HG03064 (cell line): ENCODE measurements around the gene ZNF148.

Experiments used
- ATAC-seq: cut with Tn5 transposase; IDR thresholded peaks from one replicate; pipeline ENCODE4 v1.9.1; 2021; ENCODE audit warnings: low read depth; ENCODE audit not compliant: unreplicated experiment

The ZNF148 gene

DNA sequence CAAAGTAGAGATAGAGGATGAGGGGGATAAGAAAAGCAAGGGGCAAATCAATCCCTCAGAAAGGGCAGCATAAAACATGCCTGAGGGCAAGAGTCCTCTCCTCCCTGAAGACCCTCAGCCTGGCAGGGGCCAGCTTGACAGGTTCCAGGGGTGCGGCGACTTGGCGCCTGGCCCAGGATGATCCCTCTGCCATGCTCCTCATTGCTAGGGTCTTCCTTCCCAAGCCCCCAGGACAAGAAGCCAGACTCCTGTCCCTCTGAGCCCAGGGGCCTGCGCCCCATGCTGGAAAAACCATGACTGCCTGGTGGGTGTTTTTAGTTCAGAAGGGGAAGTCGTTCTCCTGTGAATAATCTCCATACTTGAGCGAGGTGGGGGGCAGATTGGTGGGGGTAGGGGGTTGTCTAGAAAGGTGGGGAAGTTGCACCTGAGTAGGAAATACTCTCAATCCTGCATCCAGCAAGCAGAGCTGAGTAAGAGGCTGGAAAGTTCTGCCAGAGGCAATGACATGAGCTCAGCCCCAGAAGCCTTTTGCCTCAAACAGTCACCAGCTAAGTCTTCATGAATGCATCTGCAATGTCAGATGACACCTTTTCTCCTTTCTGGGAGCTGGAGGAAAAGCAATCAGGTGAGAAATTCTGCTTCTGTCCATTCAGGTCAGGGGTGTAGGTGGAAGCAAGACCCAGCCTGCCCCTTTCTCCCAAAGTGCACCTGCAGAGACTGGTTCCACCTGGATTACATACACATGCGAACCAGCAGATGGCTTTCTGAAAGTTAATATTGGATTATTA is 180.9 kb downstream of the ZNF148 start:
- no peak for ATAC-seq

- ATAC-seq, result no peak
Observed at GRCh38 chr3:125192190-125193035, 182.7 kb downstream of the ZNF148 start.

DNA sequence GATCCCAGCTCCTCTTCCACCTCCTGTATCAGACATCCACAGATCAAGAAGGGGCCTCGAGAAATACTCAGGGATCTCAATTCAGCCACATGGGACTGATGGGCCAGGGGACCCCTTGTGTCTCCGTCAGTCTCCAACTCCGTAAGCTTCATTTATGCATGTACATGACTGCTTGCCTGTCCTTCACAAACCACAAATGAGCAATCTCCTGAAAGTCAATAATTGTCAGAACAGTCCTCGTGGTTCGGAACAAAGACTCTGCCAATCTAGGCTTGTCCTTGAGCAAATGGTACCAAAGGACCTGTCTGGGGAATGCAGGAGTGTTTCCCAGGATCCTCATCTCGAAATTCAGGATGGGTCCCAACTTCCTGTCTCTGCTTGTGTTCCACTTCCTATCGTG is 183.4 kb downstream of the ZNF148 start:
- ATAC-seq, result no peak

DNA sequence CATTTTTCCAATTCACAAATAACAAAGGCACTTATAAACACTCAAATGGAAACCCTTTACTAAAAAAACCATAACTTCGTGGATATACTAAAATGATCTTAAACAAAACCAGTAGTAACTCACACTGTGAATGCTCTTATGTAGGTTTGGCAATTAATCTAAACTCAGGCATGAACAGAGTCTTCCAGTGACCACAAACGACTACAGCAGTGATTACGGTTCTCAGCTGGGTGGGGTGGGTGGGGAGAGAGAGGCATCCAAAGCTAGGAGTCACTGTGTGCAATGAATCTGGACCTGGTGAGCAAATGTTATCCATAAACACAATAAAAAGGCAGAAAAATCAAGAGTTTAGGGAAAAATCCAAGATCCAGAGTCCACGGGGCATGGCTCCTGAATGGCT is 183.9 kb downstream of the ZNF148 start:
- no peak for ATAC-seq

DNA sequence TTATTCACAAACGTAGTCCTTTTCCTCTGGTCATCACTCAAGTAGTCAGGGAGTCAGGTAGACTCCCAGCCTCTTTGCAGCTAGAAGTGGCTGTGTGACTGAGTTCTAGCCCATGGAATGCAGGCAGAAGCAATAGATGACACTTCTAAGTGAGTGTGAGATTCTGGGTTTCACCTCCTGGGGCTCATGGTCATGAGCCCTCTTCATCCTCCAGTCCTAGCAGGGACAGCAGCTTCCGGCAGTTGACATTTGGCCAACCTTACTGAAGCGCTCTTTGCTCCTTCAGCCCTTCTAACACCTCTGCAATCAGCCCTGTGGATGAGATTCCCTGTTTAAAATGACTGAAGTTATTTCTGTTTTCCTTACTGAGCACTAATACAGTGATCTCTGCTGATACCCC is 184.3 kb downstream of the ZNF148 start:
- no peak for ATAC-seq

DNA sequence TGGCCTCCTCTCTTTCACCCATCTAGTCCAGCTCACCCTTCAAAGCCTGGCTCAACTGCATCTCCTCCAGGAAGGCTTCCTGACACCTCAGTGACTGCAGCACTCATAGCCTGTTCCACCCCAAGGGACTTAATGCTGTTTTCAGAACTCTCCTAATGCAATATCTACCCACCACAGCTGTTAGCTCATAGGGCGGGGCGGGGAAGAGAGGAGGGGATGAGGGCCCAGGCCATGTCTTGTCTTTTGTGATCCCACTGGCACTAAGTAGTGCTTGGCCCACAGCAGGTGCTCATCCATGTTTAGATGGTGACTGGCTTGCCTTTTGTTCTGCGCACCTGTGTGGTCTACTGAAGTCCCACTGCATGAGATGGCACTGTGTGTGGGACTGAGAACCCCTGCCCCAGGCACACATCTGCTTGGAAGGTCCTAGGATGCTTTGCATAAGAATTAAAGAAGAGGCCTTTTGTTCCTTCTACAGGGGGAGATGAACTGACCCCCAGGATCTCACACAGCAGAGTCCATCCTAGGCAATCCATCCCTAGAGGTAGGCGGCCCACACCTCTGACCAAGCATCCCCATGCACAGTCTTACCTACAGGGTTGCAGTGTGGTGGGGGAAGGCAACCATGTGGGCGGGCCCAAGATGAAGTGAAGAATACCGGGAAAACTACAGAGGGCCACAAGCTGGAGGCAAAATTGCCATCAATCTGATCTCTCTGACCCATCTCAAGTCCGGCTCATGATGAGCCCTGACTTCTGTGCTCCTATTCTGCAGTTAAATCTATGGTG is 185.6 kb downstream of the ZNF148 start:
- no peak for ATAC-seq

GRCh38 chr3:125188955-125189354 is 186.2 kb downstream of the ZNF148 start:
- ATAC-seq, result no peak

DNA sequence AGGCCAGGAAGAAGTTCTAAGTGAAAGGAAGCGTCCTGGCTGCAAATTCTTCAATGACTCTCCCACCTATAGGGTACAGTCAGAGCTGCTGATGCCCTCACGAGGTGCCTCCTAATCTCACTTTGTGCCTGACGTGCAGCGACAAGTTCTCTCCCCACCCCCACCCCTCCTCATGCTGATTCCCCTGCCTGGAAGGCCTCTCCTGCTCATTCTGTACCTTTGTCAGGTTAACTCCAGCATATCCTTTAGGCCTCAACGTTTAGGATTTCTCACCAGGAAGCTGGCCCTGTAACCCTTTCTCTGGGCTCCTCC is 187.6 kb downstream of the ZNF148 start:
- ATAC-seq, result no peak

GRCh38 chr3:125186800-125187598 is 188.1 kb downstream of the ZNF148 start:
- ATAC-seq, result no peak

- ATAC-seq, result no peak
Observed at GRCh38 chr3:125186261-125186787, 188.8 kb downstream of the ZNF148 start.

DNA sequence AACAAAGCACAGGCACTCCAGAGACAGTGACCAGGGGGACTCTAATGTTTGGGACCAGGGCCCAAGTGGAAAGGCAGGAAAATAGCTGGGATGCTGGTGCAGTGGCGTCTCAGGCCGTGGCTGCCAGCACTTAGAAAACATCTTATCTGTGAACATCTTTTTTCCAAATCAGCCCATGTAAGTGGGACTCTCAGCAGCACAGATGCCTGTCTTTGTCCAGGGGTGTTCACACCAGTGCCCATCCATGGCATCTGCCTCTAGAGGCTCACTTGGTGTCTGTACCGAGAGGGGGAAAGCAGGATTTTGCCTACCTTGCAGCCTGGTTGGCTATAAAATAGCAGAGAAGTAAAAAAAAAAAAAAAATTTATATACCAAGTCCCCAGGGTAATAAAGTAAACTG is 189.3 kb downstream of the ZNF148 start:
- ATAC-seq, result no peak

DNA sequence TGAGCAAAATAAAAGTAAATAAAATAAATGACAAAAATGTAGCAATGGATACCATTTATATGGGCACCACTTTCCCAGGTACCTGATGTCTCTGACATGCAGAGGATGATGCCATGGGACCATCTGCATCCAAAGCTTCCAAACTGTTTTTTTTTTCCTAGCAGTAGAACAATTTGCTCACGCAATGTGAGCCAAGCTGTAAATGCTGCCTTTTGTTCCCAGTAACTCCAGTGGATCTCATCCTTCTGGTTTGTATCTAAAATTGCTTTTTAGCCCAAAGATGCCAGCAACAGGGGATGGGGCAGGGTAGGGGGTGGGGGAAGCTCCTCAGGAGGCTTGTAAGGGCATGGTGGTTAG is 195.3 kb downstream of the ZNF148 start:
- no peak for ATAC-seq

- ATAC-seq, result no peak
Observed at GRCh38 chr3:125179143-125179883, 195.8 kb downstream of the ZNF148 start.

GRCh38 chr3:125177746-125178145 is 197.4 kb downstream of the ZNF148 start:
- ATAC-seq, result no peak
